WTC11 (cell line): Measurements from ENCODE around the gene GPR34. TPM values are rescaled to one million over a fixed set of nuclear protein-coding genes. Genes with fewer than 3 reads are reported as not detected.

Experiments
- ATAC-seq: fragments of 200-7000 bp; cut with Tn5 transposase; 2 replicates; pipeline ENCODE4 v1.10.0; 2021; ENCODE audit warnings: mild to moderate bottlenecking, moderate library complexity
- CTCF ChIA-PET: fragments of 300-600 bp; sonication (Branson Sonifier 250); formaldehyde crosslinking; loops from one replicate; lab custom pipeline; 2021; ENCODE audit warnings: antibody characterized with exemption; lab: Charles Lee
- POLR2A ChIA-PET: fragments of 350-600 bp; sonication (Branson Sonifier 250); formaldehyde crosslinking; loops from one replicate; lab custom pipeline; 2021; ENCODE audit warnings: antibody characterized with exemption; lab: Charles Lee
- DNase-seq: peaks from one replicate; pipeline ENCODE4 v3.0.0; 2021; ENCODE audit warnings: low spot score
- H3K27ac Mint-ChIP-seq: 2 replicates; pipeline ENCODE4 v1.8.0; 2021; ENCODE audit warnings: mixed read lengths
- H3K27me3 Mint-ChIP-seq: 2 replicates; pipeline ENCODE4 v1.8.0; 2021; ENCODE audit warnings: low read depth, mild to moderate bottlenecking, moderate library complexity, mixed read lengths
- H3K36me3 Mint-ChIP-seq: 2 replicates; pipeline ENCODE4 v1.8.0; 2021; ENCODE audit warnings: mixed read lengths
- H3K4me1 Mint-ChIP-seq: 2 replicates; pipeline ENCODE4 v1.8.0; 2022; ENCODE audit warnings: mixed read lengths
- H3K4me3 Mint-ChIP-seq: 2 replicates; pipeline ENCODE4 v1.8.0; 2021; ENCODE audit warnings: mild to moderate bottlenecking, moderate library complexity, mixed read lengths
- H3K9me3 Mint-ChIP-seq: 2 replicates; pipeline ENCODE4 v1.8.0; 2021; ENCODE audit warnings: mixed read lengths
- AFF4 ChIP-seq: sonication (generic); formaldehyde crosslinking; IDR thresholded peaks from 2 replicates; pipeline ENCODE4 v1.8.1; 2023; ENCODE audit warnings: mild to moderate bottlenecking, missing genetic modification reagents, borderline replicate concordance
- CREM ChIP-seq: sonication (generic); formaldehyde crosslinking; IDR thresholded peaks from 2 replicates; pipeline ENCODE4 v1.8.1; 2022; ENCODE audit warnings: mild to moderate bottlenecking, missing genetic modification reagents, moderate library complexity
- CTCF ChIP-seq: fragments of 200-600 bp; IDR thresholded peaks from 2 replicates; pipeline ENCODE4 v1.8.0; 2022; ENCODE audit warnings: antibody characterized with exemption
- E2F1 ChIP-seq: sonication (generic); formaldehyde crosslinking; IDR thresholded peaks from 2 replicates; pipeline ENCODE4 v1.8.0; 2022; ENCODE audit warnings: mild to moderate bottlenecking, missing genetic modification reagents
- E2F4 ChIP-seq: sonication (generic); formaldehyde crosslinking; IDR thresholded peaks from 2 replicates; pipeline ENCODE4 v1.8.1; 2022; ENCODE audit warnings: low read depth, mild to moderate bottlenecking, moderate library complexity, missing genetic modification reagents, borderline replicate concordance
- GABPB1 ChIP-seq: sonication (generic); formaldehyde crosslinking; IDR thresholded peaks from 2 replicates; pipeline ENCODE4 v1.8.1; 2023; ENCODE audit warnings: mild to moderate bottlenecking, missing genetic modification reagents
- GRHL2 ChIP-seq: fragments of 250-450 bp; sonication (Bioruptor Pico); IDR thresholded peaks from 2 replicates; pipeline ENCODE4 v1.8.0; 2022; ENCODE audit warnings: mild to moderate bottlenecking, moderate library complexity; ENCODE audit not compliant: insufficient replicate concordance, severe bottlenecking
- HMGXB4 ChIP-seq: sonication (generic); formaldehyde crosslinking; IDR thresholded peaks from 2 replicates; pipeline ENCODE4 v1.8.1; 2023; ENCODE audit warnings: mild to moderate bottlenecking, moderate library complexity, missing genetic modification reagents
- IRF2 ChIP-seq: sonication (generic); formaldehyde crosslinking; IDR thresholded peaks from 2 replicates; pipeline ENCODE4 v1.8.0; 2022; ENCODE audit warnings: low read depth, missing genetic modification reagents, borderline replicate concordance
- MAX ChIP-seq: sonication (generic); formaldehyde crosslinking; IDR thresholded peaks from 2 replicates; pipeline ENCODE4 v1.8.0; 2022; ENCODE audit warnings: mild to moderate bottlenecking, missing genetic modification reagents
- MXD4 ChIP-seq: fragments of 250-450 bp; sonication (Bioruptor Pico); IDR thresholded peaks from 2 replicates; pipeline ENCODE4 v1.8.0; 2021; ENCODE audit warnings: mild to moderate bottlenecking, moderate library complexity, borderline replicate concordance
- NR1H2 ChIP-seq: sonication (generic); formaldehyde crosslinking; IDR thresholded peaks from 2 replicates; pipeline ENCODE4 v1.9.0; 2021; ENCODE audit warnings: mild to moderate bottlenecking, moderate library complexity, missing genetic modification reagents
- SMAD3 ChIP-seq: sonication (generic); formaldehyde crosslinking; IDR thresholded peaks from 2 replicates; pipeline ENCODE4 v1.8.0; 2022; ENCODE audit warnings: missing genetic modification reagents, mild to moderate bottlenecking, borderline replicate concordance
- SOX15 ChIP-seq: fragments of 250-450 bp; sonication (Bioruptor Pico); IDR thresholded peaks from 2 replicates; pipeline ENCODE4 v1.9.0; 2021; ENCODE audit warnings: mild to moderate bottlenecking
- USF1 ChIP-seq: sonication (generic); formaldehyde crosslinking; IDR thresholded peaks from 2 replicates; pipeline ENCODE4 v1.8.0; 2022; ENCODE audit warnings: mild to moderate bottlenecking, missing genetic modification reagents
- USF2 ChIP-seq: sonication (generic); formaldehyde crosslinking; IDR thresholded peaks from 2 replicates; pipeline ENCODE4 v1.8.1; 2023; ENCODE audit warnings: mild to moderate bottlenecking, missing genetic modification reagents, moderate library complexity
- ZBTB21 ChIP-seq: sonication (generic); formaldehyde crosslinking; IDR thresholded peaks from 2 replicates; pipeline ENCODE4 v1.8.1; 2023; ENCODE audit warnings: mild to moderate bottlenecking, missing genetic modification reagents, borderline replicate concordance
- ZNF671 ChIP-seq: fragments of 250-450 bp; sonication (Bioruptor Pico); IDR thresholded peaks from 2 replicates; pipeline ENCODE4 v1.8.0; 2021; ENCODE audit warnings: mild to moderate bottlenecking
- ZSCAN18 ChIP-seq: fragments of 250-450 bp; sonication (Bioruptor Pico); IDR thresholded peaks from 2 replicates; pipeline ENCODE4 v2.1.2; 2022; ENCODE audit warnings: mild to moderate bottlenecking, moderate library complexity
- total RNA-seq: library from RNA; stranded (reverse); gene quantifications from 3 replicates; pipeline ENCODE4 v1.2.3, GENCODE V29; 2021

The GPR34 gene
- total RNA-seq, 1 experiment from 2014 or later: not detected

GRCh38 chrX:41716767-41717473, 28.1 kb downstream of the GPR34 start (continued):
- TF ChIP-seq SOX15 (CRISPR knock-in tag): no peak
- no peak for TF ChIP-seq NR1H2
- no peak for TF ChIP-seq CREM (CRISPR knock-in tag)
- TF ChIP-seq ZNF671 (CRISPR knock-in tag): no peak
- TF ChIP-seq USF2: no peak
- TF ChIP-seq MXD4 (CRISPR knock-in tag): no peak
- TF ChIP-seq IRF2 (CRISPR knock-in tag): no peak
- TF ChIP-seq GABPB1 (CRISPR knock-in tag): no peak
- no peak for TF ChIP-seq SMAD3 (CRISPR knock-in tag)
- no peak for TF ChIP-seq ZBTB21 (CRISPR knock-in tag)

- Mint-ChIP-seq H3K4me3 (no peak overlapping the region), H3K9me3 (peaks cover 26% of the 10 kb centered on the region), H3K27ac (peak overlapping the region; percentile 91), H3K4me1 (peaks cover 24% of the 10 kb centered on the region), H3K27me3 (no peaks in the 10 kb centered on the region), H3K36me3 (peaks cover 43% of the 10 kb centered on the region)
- ATAC-seq (peak; percentile 96), DNase-seq (peak; percentile 52)
- ChIA-PET CTCF (no interaction called here), POLR2A (interaction anchor here (0.5 kb wide), 1 partner anchor 37 kb away, joined by 3 read pairs; no protein-coding TSS in a partner anchor)
- TF ChIP-seq USF1 (CRISPR knock-in tag): no peak
- TF ChIP-seq MAX (CRISPR knock-in tag): no peak
- no peak for TF ChIP-seq GRHL2
- no peak for TF ChIP-seq E2F1
- no peak for TF ChIP-seq CTCF
- no peak for TF ChIP-seq ZSCAN18 (CRISPR knock-in tag)
- TF ChIP-seq HMGXB4: no peak
- TF ChIP-seq AFF4 (CRISPR knock-in tag): no peak
- no peak for TF ChIP-seq USF2
- TF ChIP-seq IRF2 (CRISPR knock-in tag): no peak
- no peak for TF ChIP-seq E2F4
Observed at GRCh38 chrX:41718481-41719235, 29.9 kb downstream of the GPR34 start.
